ENCODE results near the gene NR2F2. TPM values are rescaled to one million over a fixed set of nuclear protein-coding genes. Genes with fewer than 3 reads are reported as not detected.

NR2F2 gene
- total and polyA plus RNA-seq, 2 experiments from 2014 or later: 0.16 TPM; not detected in 1

- Histone ChIP-seq H3K4me1 (ENCODE audit: insufficient read depth) (peaks cover 62% of the 10 kb centered on the region), H3K27me3 (ENCODE audit: insufficient read depth) (peaks cover 100% of the 10 kb centered on the region), H3K27ac (ENCODE audit: low read depth) (no peak overlapping the region), H4K20me1 (replicated peaks; ENCODE audit: insufficient read depth) (peaks cover 71% of the 10 kb centered on the region), H3K9me2 (ENCODE audit: insufficient read depth) (no peaks in the 10 kb centered on the region), H2AFZ (no peak overlapping the region), H3K4me3 (peak overlapping the region; percentile 49), H3K4me2 (peak overlapping the region; percentile 79), H3F3A (replicated peaks; ENCODE audit: low read depth) (peaks cover 39% of the 10 kb centered on the region; the same call in 1 of the 2 replicates), H3K36me3 (ENCODE audit: insufficient read depth) (no peaks in the 10 kb centered on the region), H3K79me2 (replicated peaks; ENCODE audit: insufficient read depth) (no peaks in the 10 kb centered on the region)
- ATAC-seq (no peak), DNase-seq (ENCODE audit: low spot score) (peak; percentile 14)
- Mint-ChIP-seq H3K9me3 (peaks cover 3% of the 10 kb centered on the region; the same call in 2 of the 3 replicates), H3K36me3 (ENCODE audit: low read depth) (no peaks in the 10 kb centered on the region), H3K4me3 (peak overlapping the region; percentile 64), H3K4me1 (peaks cover 51% of the 10 kb centered on the region), H3K27ac (no peak overlapping the region), H3K27me3 (ENCODE audit: insufficient read depth, low read depth, poor library complexity) (peaks cover 56% of the 10 kb centered on the region)
- TF ChIP-seq ETS1 (IDR thresholded peaks at IDR 0.05) (no peak), EZH2phosphoT487 (IDR thresholded peaks at IDR 0.05; ENCODE audit: unreplicated experiment) (no peak), CREB1 (CRISPR knock-in tag; IDR thresholded peaks at IDR 0.05; ENCODE audit: low read depth) (no peak), ZNF331 (CRISPR knock-in tag; IDR thresholded peaks at IDR 0.05; ENCODE audit: low read depth) (no peak), EZH2 (IDR thresholded peaks at IDR 0.05; ENCODE audit: low read depth, unreplicated experiment) (peak; percentile 72), ZNF114 (CRISPR knock-in tag; IDR thresholded peaks at IDR 0.05) (no peak), POLR2AphosphoS5 (IDR thresholded peaks at IDR 0.05; ENCODE audit: low read depth) (no peak), ZNF462 (CRISPR knock-in tag; IDR thresholded peaks at IDR 0.05) (no peak), CTCF (conservative IDR thresholded peaks at IDR 0.05; ENCODE audit: low read depth in 2 of 2) (no peak)
Observed at GRCh38 chr15:96353416-96353929, 23.0 kb downstream of the NR2F2 start.
